NCI-H187 treated with DMSO at 0.1 percent for 48 hours (cell line): ENCODE measurements around the gene GLTP.
"Not testable (repeated sequence)": the region's sequence is repeated elsewhere in the genome, so short reads cannot be mapped to it uniquely, and the experiment has no call there.

ENCODE experiments used
- DNase-seq: peaks from one replicate; lab custom pipeline; 2025; lab: John Stamatoyannopoulos, UW

The GLTP gene

GRCh38 chr12:109902891-109903418, 22.6 kb upstream of the GLTP start:
- no peak for DNase-seq

- no peak for DNase-seq
These were observed 20.6 kb upstream of the GLTP start for GRCh38 chr12:109900752-109901580.

- peak; percentile 28 for DNase-seq
These were observed 19.7 kb upstream of the GLTP start, which contains the start of gene TCHP for GRCh38 chr12:109899783-109900751. TSS of gene TCHP (plus strand) at chr12:109900274. CDS start at chr12:109903027, 2,753 bp downstream.

- DNase-seq = not testable (repeated sequence)
These were observed 19.0 kb upstream of the GLTP start for GRCh38 chr12:109899345-109899744.

GRCh38 chr12:109897029-109897428, 16.7 kb upstream of the GLTP start:
- DNase-seq = no peak

GRCh38 chr12:109896188-109896587, 15.8 kb upstream of the GLTP start:
- DNase-seq = no peak

- no peak for DNase-seq
These were observed 14.6 kb upstream of the GLTP start for GRCh38 chr12:109894939-109895338.

GRCh38 chr12:109893261-109893995, 13.1 kb upstream of the GLTP start:
- DNase-seq = no peak

- no peak for DNase-seq
These were observed 12.4 kb upstream of the GLTP start for GRCh38 chr12:109892748-109893147.

GRCh38 chr12:109892165-109892715, 11.9 kb upstream of the GLTP start:
- no peak for DNase-seq

- not testable (repeated sequence) for DNase-seq
These were observed 11.4 kb upstream of the GLTP start for GRCh38 chr12:109891731-109892130.

- no peak for DNase-seq
These were observed 10.4 kb upstream of the GLTP start for GRCh38 chr12:109890620-109891170.

GRCh38 chr12:109888179-109889020, 8.1 kb upstream of the GLTP start:
- no peak for DNase-seq

- DNase-seq = no peak
These were observed 5.3 kb upstream of the GLTP start for GRCh38 chr12:109885616-109886015.

- no peak for DNase-seq
These were observed 3.1 kb upstream of the GLTP start for GRCh38 chr12:109883461-109883860.

GRCh38 chr12:109881752-109882151, 1.4 kb upstream of the GLTP start:
- no peak for DNase-seq

- DNase-seq = no peak
These were observed 597 bp upstream of the GLTP start for GRCh38 chr12:109880938-109881337.

GRCh38 chr12:109879351-109880042, 844 bp downstream of the GLTP start:
- no peak for DNase-seq

- no peak for DNase-seq
These were observed 1.6 kb downstream of the GLTP start for GRCh38 chr12:109878749-109879148.

GRCh38 chr12:109878247-109878625, 2.1 kb downstream of the GLTP start:
- no peak for DNase-seq
